MM.1S (cell line): Measurements from ENCODE around the gene KIAA1217.

Source experiments
- DNase-seq: peaks from one replicate; pipeline ENCODE4 v3.0.0-alpha.2; 2015
- H2AFZ ChIP-seq: fragments of 300-600 bp; sonication (generic); 2 replicates; pipeline ENCODE4 v1.6.0; 2016; ENCODE audit warnings: antibody characterized with exemption, low read length
- H3F3A ChIP-seq: fragments of 300-600 bp; sonication (generic); 2 replicates; pipeline ENCODE4 v1.6.1; 2016; ENCODE audit warnings: mild to moderate bottlenecking, antibody characterized with exemption, low read length, moderate library complexity, mixed read lengths; ENCODE audit not compliant: insufficient read depth
- H3K27ac ChIP-seq: fragments of 300-600 bp; sonication (generic); 2 replicates; pipeline ENCODE4 v1.5.1; 2016; ENCODE audit warnings: mild to moderate bottlenecking, low read length
- H3K27me3 ChIP-seq: fragments of 300-600 bp; sonication (generic); replicated peaks from 2 replicates; pipeline ENCODE4 v1.6.0; 2016; ENCODE audit warnings: low read length; ENCODE audit not compliant: insufficient read depth
- H3K36me3 ChIP-seq: fragments of 300-600 bp; sonication (generic); replicated peaks from 2 replicates; pipeline ENCODE4 v1.6.1; 2016; ENCODE audit warnings: mild to moderate bottlenecking, low read length, mixed read lengths; ENCODE audit not compliant: insufficient read depth
- H3K4me1 ChIP-seq: fragments of 300-600 bp; sonication (generic); 2 replicates; pipeline ENCODE4 v1.6.1; 2016; ENCODE audit warnings: low read length, mixed read lengths
- H3K4me2 ChIP-seq: fragments of 300-600 bp; sonication (generic); 2 replicates; pipeline ENCODE4 v1.6.0; 2016; ENCODE audit warnings: low read depth, low read length
- H3K4me3 ChIP-seq: fragments of 300-600 bp; sonication (generic); 2 replicates; pipeline ENCODE4 v1.5.1; 2016; ENCODE audit warnings: low read length, mixed read lengths
- H3K79me2 ChIP-seq: fragments of 300-600 bp; sonication (generic); 2 replicates; pipeline ENCODE4 v1.6.1; 2016; ENCODE audit warnings: mixed run types, low read length, mixed read lengths
- H3K9ac ChIP-seq: fragments of 300-600 bp; sonication (generic); 2 replicates; pipeline ENCODE4 v1.6.1; 2016; ENCODE audit warnings: low read length, mixed read lengths
- H3K9me2 ChIP-seq: fragments of 300-600 bp; sonication (generic); replicated peaks from 2 replicates; pipeline ENCODE4 v1.6.1; 2016; ENCODE audit warnings: mild to moderate bottlenecking, low read length, mixed read lengths; ENCODE audit not compliant: insufficient read depth
- H3K9me3 ChIP-seq: fragments of 300-600 bp; sonication (generic); replicated peaks from 2 replicates; pipeline ENCODE4 v1.6.1; 2016; ENCODE audit warnings: mild to moderate bottlenecking, low read length, mixed read lengths; ENCODE audit not compliant: insufficient read depth
- H4K20me1 ChIP-seq: fragments of 300-600 bp; sonication (generic); 2 replicates; pipeline ENCODE4 v1.6.1; 2016; ENCODE audit warnings: mild to moderate bottlenecking, low read length, moderate library complexity, mixed read lengths; ENCODE audit not compliant: insufficient read depth
- CTCF ChIP-seq: fragments of 300-600 bp; sonication (generic); IDR thresholded peaks from 2 replicates; pipeline ENCODE4 v1.5.1; 2016; ENCODE audit warnings: antibody characterized with exemption, low read length, mixed read lengths
- EZH2 ChIP-seq: fragments of 300-600 bp; sonication (generic); optimal IDR thresholded peaks from 2 replicates; pipeline ENCODE3; 2017; ENCODE audit warnings: low read depth, mild to moderate bottlenecking, antibody characterized with exemption, low read length, mixed read lengths
- EZH2phosphoT487 ChIP-seq: fragments of 300-600 bp; sonication (generic); IDR thresholded peaks from 2 replicates; pipeline ENCODE4 v1.6.1; 2018; ENCODE audit warnings: antibody characterized with exemption, low read length

The KIAA1217 gene

DNA sequence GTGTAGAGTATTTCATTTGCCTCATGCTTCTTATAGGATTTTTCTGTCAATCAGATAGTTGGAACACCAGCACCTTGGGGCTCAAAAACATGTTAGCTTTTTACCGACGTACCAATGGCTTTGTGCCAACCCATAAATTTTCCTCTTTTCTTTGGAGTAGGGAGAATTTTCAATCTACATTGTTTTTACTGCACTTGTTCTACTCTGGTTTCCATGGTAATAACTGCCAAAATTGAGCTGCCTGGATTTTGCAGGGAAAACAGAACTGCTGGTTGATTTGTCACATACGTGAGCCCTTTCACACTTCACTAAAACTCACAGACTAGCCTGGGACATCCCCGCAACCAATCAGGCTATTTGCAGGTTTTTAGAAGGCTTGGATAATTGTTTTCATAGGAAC, 325.0 kb downstream of the KIAA1217 start:
- H3K36me3 ChIP-seq: peaks cover 7% of the 10 kb centered on the region; the same call in 1 of the 2 replicates
- no peaks in the 10 kb centered on the region for H3K79me2 ChIP-seq
- H3K9me3 ChIP-seq: no peaks in the 10 kb centered on the region
- no peak overlapping the region for H3K4me3 ChIP-seq
- H3K27ac ChIP-seq: no peak overlapping the region
- no peak overlapping the region for H2AFZ ChIP-seq
- DNase-seq: no peak
- no peaks in the 10 kb centered on the region for H3K4me1 ChIP-seq
- no peaks in the 10 kb centered on the region for H4K20me1 ChIP-seq
- no peaks in the 10 kb centered on the region for H3K27me3 ChIP-seq
- no peaks in the 10 kb centered on the region for H3F3A ChIP-seq
- no peaks in the 10 kb centered on the region for H3K9me2 ChIP-seq
- H3K4me2 ChIP-seq: no peak overlapping the region
- no peak for TF ChIP-seq EZH2
- no peak overlapping the region for H3K9ac ChIP-seq

GRCh38 chr10:24536636-24537035, 327.7 kb downstream of the KIAA1217 start:
- H3K27me3 ChIP-seq: no peaks in the 10 kb centered on the region
- no peak overlapping the region for H3K4me2 ChIP-seq
- peaks cover 7% of the 10 kb centered on the region; the same call in 1 of the 2 replicates for H3K36me3 ChIP-seq
- no peaks in the 10 kb centered on the region for H3K4me1 ChIP-seq
- H2AFZ ChIP-seq: no peak overlapping the region
- no peaks in the 10 kb centered on the region for H3F3A ChIP-seq
- no peak overlapping the region for H3K27ac ChIP-seq
- no peaks in the 10 kb centered on the region for H3K9me3 ChIP-seq
- no peak overlapping the region for H3K9ac ChIP-seq
- no peaks in the 10 kb centered on the region for H4K20me1 ChIP-seq
- H3K79me2 ChIP-seq: no peaks in the 10 kb centered on the region
- no peak for DNase-seq
- TF ChIP-seq EZH2phosphoT487: no peak
- TF ChIP-seq CTCF: no peak
- no peak for TF ChIP-seq EZH2
- no peaks in the 10 kb centered on the region for H3K9me2 ChIP-seq
- H3K4me3 ChIP-seq: no peak overlapping the region

- peaks cover 3% of the 10 kb centered on the region; the same call in 1 of the 2 replicates for H3K36me3 ChIP-seq
- no peak for DNase-seq
- TF ChIP-seq EZH2phosphoT487 (no peak), CTCF (no peak)
- no peaks in the 10 kb centered on the region for H3K9me3 ChIP-seq
- no peaks in the 10 kb centered on the region for H3F3A ChIP-seq
- no peak overlapping the region for H3K4me3 ChIP-seq
- no peak overlapping the region for H3K9ac ChIP-seq
- no peak overlapping the region for H3K4me2 ChIP-seq
- no peaks in the 10 kb centered on the region for H3K4me1 ChIP-seq
- H3K79me2 ChIP-seq: no peaks in the 10 kb centered on the region
- no peaks in the 10 kb centered on the region for H3K9me2 ChIP-seq
- no peak overlapping the region for H3K27ac ChIP-seq
- no peak overlapping the region for H2AFZ ChIP-seq
- H4K20me1 ChIP-seq: no peaks in the 10 kb centered on the region
- no peaks in the 10 kb centered on the region for H3K27me3 ChIP-seq
Measured at GRCh38 chr10:24541239-24541753, 332.4 kb downstream of the KIAA1217 start.

- no peaks in the 10 kb centered on the region for H3K36me3 ChIP-seq
- no peaks in the 10 kb centered on the region for H3K9me3 ChIP-seq
- H4K20me1 ChIP-seq: no peaks in the 10 kb centered on the region
- H3K4me3 ChIP-seq: no peak overlapping the region
- no peaks in the 10 kb centered on the region for H3K27me3 ChIP-seq
- H3F3A ChIP-seq: no peaks in the 10 kb centered on the region
- TF ChIP-seq EZH2 (no peak), CTCF (no peak), EZH2phosphoT487 (no peak)
- no peaks in the 10 kb centered on the region for H3K4me1 ChIP-seq
- no peaks in the 10 kb centered on the region for H3K79me2 ChIP-seq
- no peak overlapping the region for H2AFZ ChIP-seq
- H3K27ac ChIP-seq: no peak overlapping the region
- H3K9me2 ChIP-seq: no peaks in the 10 kb centered on the region
- DNase-seq: no peak
- no peak overlapping the region for H3K9ac ChIP-seq
- no peak overlapping the region for H3K4me2 ChIP-seq
Measured at GRCh38 chr10:24542314-24543270, 333.7 kb downstream of the KIAA1217 start.
